HG03575 (cell line): ENCODE results near the gene TMEM130.

Experiments
- ATAC-seq: cut with Tn5 transposase; IDR thresholded peaks from one replicate; pipeline ENCODE4 v1.9.1; 2021; ENCODE audit not compliant: unreplicated experiment, insufficient number of reproducible peaks, low FRiP score; ENCODE audit errors: extremely low read depth

Gene TMEM130

DNA sequence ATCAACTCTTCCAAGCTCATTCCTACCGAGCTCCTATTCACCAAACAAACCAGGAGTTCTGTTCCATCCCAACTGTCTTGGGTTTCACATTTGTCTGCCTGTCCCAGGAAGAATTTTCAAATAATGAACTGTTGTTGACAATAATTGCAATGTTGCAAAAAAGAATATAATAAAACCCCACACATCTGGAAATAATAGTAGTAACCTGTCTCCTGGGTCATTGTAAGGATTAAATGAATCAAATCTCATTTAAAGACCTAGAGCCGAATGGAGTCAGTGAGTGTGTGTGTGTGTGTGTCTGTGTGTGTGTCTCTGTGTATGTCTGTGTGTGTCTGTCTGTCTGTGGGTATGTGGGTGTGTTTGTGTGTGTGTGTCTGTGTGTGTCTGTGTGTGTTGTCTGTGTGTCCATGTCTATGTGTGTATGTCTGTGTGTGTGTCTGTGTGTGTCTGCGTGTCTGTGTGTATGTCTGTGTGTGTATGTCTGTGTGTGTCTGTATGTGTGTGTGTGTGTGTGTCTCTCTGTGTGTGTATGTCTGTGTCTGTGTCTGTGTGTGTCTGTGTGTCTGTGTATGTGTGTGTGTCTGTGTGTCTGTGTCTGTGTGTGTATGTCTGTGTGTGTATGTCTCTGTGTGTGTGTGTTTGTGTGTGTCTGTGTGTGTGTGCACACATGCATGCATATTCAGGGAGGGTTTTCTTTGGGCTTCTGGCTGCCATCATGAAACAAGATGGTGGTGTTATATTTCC is 52.7 kb downstream of the TMEM130 start:
- ATAC-seq, result no peak

DNA sequence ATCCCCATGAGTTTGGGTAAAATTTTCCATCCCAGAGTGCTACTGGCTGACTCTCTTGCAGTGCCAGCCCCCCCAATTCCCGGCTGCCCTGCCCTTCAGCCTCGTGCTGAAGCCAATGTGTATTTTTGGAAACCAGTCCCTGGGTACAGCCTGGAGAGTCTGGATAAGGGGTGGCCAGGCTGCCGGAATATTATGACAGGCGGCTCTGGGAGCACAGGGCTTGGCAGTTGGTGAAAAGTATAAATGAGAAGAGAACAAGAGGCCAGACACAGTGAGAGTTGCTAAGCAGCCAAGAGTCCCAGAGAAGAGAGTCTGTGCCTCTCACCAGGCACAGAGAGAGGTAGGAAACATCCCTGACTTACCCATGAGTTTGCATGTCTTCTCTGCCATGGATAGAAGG is 53.6 kb downstream of the TMEM130 start:
- ATAC-seq, result no peak

DNA sequence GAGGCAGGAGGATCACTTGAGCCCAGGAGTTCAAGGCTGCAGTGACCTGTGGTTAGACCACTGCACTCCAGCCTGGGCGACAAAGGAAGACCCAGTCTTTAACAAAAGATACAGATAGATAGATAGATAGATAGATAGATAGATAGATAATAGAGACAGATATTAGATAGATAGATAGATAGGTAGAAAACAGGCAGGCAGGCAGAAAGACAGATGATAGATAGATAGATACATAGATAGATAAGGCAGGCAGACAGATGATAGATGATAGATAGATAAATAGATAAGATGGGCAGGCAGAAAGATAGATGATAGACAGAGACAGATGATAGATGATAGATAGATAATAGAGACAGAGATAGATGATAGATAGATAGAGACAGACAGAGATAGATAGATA is 54.5 kb downstream of the TMEM130 start:
- ATAC-seq, result no peak

DNA sequence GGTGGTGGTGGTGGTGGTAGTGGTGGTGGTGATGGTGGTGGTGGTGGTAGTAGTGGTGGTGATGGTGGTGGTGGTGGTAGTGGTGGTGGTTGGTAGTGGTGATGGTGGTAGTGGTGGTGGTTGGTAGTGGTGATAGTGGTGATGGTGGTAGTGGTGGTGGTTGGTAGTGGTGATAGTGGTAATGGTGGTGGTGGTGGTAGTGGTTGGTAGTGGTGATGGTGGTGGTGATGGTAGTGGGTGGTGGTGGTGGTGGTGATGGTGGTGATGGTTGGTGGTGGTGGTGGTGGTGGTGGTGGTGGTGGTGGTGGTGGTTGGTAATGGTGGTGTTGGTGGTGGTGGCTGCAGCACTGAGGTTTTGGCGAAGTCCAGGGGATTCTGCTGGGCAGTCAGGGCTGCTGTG is 58.5 kb downstream of the TMEM130 start:
- no peak for ATAC-seq

DNA sequence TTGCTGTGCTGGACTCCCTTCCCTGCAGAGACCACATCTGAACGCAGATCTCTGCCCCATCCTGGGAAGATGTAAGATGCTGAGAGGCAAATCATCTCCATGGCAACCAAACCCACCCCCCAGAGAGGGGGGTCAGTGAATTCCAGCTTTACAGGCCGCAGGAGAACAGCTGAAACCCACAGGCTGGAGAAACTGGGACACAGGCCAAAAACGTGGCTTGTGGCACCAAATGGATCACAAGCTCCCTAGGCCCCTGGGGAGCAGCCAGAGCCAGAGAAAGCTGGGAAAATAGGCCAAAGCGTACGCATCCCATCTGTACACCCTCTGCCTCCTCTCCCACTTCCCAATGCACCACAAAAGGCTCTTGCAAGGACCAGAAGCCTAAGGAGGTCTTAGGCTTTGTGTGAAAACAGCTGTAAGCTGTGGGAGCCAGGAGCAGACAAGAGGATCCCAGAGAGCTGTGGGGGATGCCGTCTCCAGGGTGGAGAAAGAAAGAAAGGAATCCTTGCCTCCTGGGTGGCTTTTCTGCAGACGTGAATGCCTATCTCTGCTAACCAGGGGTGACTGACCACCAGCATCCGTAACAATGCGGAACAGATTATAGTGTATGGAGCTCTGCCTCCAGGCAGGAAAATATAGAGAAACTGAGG is 59.5 kb downstream of the TMEM130 start:
- ATAC-seq, result no peak

DNA sequence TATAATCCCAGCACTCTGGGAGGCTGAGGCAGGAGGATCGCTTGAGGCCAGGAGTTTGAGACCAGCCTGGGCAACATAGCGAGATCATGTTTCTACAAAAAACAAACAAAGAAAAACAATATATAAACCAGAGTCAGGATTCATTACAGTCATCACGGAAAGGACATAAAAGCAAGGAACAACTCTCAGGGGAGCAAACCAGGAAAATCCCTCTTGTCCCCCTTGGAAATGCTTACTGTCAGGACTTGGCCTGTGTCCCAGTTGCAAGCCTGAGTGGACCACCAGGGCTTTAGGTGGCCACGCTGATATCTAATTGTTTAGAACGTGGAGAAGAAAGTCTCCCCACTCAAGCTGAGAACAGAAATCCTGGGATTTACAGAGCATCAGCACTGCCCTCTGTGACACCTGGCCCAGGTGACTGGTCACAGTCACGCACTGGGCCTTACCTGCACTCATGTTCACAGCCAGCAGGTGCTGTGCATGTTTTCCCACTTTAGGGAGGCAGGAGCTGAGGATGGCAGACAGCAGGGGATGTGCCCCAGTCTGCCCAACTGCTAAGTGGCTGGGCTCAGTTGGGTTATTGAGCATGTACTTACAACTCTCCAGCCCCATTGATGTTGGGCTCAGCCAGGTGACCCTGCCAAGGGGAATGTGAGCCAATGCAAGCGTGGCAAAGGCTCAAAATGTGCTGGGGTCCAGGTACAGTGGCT is 60.9 kb downstream of the TMEM130 start:
- no peak for ATAC-seq

DNA sequence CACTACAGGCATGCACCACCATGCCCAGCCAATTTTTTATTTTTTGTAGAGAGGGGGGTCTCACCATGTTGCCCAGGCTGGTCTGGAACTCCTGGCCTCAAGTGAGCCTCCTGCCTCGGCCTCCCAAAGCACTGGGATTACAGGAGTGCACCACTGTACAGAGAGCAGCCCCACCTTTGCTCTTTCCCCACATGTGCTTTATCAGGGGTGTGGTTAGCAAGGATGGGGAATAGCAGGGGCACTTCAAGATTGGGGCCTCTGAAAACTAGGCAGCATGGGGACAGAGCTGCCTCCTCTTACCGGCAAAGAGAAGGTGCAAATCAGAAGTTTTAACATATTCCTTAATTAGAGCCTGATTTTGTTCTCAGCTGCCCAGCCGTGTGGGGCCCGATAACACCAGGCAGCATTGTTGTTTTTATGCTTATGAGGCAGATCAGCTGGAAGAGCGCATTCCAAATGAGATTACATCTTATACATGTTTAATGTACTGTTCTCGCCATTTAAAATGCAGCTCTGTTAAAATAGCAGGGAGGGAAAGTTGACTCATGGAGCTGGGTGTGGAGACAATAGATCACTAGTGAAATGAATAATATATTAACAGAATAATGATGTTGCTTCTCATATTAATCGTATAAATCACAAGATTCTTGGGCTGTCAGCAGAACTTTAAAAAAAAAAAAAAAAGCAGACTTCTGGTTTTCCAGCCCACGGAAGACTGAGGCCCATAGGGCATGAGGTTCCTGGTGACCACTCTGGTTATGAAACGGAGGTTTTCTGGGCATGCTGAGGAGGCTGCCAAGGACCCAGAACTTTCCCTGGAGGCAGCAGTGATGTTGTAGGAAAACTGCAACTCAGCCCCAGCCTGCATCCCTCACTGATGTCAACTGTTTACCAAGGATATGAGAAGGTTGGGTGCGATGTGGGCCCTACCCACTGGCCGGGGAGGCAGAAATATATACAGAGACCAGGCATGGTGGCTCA is 62.5 kb downstream of the TMEM130 start:
- no peak for ATAC-seq

DNA sequence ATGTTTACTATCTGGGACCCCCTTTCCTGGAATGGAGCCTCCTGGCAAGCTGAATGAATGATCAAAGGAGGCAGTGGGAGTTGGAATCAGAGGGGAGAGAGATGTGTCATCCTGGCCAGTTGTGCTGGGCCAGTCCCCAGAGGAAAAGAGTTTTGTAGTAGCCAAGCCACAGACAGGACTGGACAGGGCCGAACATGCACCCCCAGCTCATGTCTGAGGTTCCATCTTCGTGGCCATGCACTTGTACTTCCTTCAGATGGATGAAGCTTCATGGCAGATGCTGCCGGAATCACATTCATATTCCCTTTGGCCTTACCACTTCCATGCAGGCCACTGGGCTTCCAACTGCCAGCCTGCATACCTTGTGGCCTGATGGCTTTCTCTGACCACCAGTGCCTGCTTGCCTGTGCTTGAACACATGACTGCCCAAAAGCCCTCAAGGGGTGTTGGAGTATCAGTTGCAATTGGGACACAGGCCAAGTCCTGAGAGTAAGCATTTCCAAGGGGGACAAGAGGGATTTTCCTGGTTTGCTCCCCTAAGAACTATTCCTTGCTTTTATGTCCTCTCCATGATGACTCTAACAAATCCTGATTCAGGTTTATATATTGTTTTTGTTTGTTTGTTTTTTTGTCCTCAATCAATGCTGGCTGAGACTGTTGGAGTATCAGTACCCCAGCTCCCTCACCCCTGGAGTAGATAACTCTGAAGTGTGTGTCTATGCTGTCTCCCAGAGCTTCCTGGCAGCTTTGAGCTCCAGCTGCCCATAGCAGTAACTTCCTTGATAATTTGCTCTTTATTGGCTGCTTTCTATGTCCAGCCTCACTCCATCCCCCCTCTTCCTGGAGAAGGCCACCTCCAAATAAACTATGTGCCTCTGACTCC is 63.6 kb downstream of the TMEM130 start:
- ATAC-seq, result no peak

DNA sequence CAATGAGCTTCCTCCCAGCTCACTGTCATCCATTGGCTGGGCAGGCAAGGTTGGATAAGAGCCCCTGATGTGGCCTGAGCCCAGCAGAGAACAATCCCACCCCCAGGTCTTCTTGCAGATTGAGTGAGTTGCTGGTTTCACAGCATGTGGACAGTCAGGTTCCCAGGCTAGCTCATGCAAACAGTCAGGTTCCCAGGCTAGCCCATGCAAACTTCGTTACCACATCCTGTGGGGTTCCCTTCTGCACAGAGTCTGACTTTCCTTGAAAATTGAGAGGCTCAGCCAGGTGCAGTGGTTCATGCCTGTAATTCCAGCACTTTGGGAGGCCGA is 67.1 kb downstream of the TMEM130 start:
- peak; percentile 15 for ATAC-seq

DNA sequence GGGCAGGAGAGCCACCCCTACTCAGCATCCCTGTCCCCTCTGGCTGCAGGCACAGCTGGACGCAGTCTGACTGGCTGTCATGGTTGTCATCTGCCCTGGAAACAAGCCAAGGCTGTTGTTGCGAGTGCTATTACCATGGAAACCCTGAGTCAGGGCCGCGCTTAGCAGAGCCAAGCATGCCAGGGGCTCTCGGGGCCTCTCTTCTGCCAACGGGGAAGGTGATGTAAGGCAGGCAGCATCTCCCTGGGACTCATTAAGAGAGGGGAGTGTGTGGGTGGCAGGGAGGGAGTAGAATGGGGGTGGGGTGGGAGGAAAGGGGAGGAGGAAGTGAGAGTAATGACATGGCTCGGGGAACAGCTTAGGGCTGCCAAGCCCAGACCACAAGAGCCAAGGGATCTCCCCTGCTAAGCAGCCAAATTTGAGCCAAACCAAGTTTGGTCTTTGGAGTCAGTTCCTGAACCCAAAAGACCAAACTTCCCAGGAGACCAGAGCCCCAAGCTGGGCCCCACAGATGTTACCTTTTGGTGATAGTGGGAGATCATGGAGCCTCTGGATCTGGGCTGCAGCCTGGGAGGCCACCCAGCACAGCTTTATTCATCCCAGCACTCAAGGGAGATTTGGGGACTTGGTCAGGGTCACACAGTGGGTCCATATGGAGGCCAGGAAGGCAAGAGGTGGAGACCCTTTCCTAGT is 67.6 kb downstream of the TMEM130 start:
- peak; percentile 64 for ATAC-seq

DNA sequence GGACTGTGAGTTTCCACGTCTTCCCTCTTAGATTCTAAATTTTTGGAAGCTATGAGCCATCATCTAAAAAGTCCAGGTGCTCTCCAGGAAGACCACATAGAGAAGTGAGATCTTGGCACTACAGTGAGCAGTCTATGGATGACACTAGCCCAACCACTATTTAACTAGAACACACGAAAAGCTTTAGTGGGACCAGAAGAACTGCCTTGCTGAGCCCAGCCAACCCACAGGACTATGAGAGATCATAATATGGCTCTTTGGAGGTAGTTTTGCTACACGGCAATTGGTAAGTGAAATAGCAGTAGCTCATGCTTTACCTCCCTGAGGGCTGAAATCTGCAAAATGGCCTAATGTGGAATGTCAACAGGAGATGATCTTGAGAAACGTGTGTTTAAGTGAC is 68.8 kb downstream of the TMEM130 start:
- ATAC-seq, result no peak

DNA sequence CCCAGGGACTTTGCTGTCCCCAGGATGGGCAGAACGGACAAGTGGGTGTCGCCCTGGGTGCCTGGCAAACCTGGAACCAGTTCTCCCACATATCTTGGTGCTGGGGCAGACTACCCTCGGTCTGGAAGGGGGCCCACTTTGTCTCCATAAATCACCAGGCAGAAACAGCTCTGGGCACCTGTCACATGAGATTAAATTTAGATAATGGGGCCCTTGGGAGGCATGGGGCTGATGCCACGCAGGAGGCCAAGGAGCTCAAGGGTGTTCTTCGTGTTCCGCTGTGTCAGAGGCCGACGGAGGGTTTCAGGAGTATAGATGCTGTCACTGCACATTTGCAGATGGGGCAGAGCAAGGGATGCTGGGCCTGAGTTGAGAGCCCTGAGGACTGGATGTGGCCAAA is 72.7 kb downstream of the TMEM130 start:
- no peak for ATAC-seq
